GM19240 (cell line): ENCODE results near the gene FAM149A.

ENCODE experiments used
- DNase-seq: peaks from one replicate; pipeline ENCODE4 v3.0.0; 2011; ENCODE audit warnings: low spot score; ENCODE audit not compliant: insufficient read length

Gene FAM149A

GRCh38 chr4:186158021-186158813 is 53.7 kb downstream of the FAM149A start:
- DNase-seq: no peak

DNA sequence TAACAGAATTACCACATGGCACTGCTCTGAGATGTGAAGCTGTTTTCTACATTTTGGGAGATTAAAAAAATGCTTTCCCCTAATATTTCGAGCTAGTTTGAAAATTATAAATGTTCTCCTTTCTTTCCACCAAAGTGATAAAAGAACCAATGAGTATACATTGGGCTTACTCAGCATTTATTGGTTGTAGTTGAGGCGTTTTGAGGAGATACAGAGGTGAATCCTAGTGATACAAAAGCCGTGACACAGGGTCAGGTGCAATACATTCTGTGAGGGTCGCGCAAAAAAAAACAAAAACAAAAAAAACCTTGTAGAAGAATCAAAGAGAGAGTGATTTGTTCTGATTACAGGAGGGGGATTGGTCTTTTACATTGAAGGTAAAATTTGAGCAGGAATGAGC is 54.5 kb downstream of the FAM149A start:
- no peak for DNase-seq

DNA sequence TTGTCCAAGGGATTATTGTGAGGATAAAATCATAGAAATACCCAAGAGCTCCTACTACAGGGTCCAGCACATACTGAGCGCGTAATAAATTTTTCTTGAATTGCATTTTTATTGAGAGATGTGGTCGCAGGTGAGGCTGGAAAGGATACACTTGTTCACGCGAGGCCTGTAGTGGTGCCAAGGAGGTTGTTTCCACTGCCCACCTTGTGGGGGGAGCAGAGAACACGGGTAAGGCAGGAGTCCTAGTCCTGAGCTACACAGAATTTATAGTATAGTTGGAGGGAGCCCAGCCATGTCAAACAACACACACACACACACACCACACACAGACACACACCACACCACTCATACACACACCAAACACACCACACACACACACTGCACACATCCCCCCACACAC is 55.1 kb downstream of the FAM149A start:
- no peak for DNase-seq

DNA sequence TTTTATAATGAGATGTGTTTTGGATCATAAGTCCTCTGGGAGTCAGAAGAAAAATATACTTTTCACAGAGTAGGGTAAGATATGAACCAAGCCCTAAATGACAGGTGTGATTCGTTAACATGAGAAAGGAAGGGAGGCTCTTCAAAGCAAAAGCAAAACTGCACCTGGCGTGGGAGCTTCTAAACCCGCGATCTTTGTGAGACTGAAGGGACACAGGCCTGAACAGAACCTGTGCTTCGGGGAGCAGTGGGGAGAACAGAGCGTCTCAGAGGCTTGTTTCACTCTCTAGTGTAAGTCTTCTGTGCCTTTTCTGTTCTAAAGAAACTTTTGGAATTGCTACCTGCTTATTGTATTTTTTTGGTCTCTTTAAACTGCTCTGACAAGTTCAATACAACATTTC is 56.6 kb downstream of the FAM149A start:
- peak; percentile 85 for DNase-seq

DNA sequence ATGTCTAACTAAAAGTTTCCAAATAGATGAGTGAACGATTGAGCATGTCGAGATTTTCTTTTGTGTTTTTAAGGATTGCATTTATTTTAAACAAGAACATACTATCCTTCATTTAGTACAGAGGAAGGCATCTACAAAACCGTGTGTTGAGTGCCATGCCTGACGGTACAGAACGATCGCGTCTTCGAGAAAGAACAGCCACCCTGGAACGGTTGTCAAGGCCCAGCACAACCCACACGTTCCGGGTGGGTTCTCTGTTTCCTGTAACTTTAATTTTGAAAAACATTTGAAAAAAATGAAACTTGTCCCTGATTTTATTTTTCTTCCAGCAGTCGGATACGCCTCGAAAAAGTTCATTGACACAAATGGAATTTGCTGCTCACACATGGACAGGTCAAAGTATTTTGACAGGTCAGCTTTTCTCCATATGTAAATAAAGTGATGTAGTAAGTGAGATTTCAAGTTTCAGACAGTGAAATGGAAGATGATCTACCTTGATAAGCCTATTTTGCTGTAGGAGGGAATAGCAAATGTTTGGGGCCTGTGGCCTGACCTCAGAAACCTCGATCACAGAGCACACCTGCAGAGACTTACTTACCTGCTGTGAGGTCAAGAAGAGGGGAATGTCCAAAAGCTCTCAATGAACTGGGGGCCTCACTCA is 62.5 kb downstream of the FAM149A start:
- DNase-seq: no peak

DNA sequence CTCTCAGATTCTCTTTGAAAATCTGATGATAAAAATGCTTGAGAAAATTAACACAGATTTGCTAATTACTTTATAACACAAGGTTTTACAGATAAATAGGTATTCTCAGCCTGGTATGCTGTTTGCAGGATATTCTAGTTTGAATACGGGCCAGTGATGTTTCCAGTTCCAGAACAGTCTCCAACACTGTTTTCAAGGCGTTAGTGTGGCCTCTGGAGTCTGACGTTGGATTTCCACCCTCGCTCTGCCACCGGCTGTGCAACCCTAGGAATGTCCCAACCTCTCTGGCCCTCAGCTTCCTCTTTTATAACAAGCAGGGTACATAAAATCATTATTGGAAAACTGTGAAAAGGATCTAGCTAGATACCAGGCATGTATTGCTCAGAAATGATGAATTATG is 63.1 kb downstream of the FAM149A start:
- DNase-seq: no peak

GRCh38 chr4:186168750-186169149 is 64.2 kb downstream of the FAM149A start:
- DNase-seq: no peak

DNA sequence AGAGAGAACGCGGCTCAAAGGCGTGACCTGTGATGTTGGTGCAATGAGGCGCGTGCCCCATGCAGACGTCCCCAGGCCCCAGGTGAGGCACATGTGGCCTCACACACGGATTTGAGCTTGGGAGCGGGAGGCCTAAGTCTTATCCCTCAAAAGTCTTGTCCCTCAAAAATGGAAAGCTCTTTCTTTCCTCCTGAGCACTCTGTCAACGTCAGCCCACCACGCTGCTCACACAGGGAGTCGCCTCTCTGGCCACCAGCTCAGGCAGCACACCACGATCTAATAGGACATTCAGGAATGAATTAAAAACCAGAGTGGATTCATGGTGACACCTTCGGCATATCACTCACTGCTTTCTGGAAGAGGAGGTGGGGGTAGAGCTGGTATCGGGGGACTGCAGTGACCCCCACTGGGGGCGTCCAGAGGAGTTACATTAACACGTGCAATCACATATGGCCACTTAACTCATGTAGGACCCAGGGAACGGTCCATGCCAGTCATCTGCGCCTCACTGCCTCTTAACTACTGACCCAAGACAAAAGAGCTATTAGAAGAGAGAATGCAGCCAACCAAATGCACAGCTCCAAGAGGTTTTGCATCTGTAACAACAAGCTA is 64.9 kb downstream of the FAM149A start:
- DNase-seq: no peak

GRCh38 chr4:186169945-186170802 is 65.7 kb downstream of the FAM149A start:
- no peak for DNase-seq

DNA sequence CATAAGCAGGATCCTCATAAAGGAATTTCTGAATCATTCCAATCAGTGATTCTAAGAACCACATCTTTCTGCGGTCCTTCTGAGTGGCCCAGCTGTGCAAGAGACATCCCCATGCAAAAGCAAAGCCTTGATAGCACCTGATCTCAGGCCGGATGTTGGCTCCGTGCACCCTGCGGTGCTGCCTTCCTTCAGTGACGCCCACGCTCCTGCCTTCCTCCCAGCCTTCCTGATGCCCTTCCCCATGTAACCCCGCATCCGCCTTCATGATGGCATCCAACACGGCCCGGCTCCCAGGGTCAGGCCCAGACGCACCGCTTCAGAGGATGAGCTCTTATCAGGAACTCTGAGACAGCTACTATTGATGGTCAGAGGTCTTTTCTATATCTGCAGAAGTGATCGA is 66.5 kb downstream of the FAM149A start:
- DNase-seq: no peak

- DNase-seq: no peak
Measured at GRCh38 chr4:186172546-186172945, 68.0 kb downstream of the FAM149A start.

- DNase-seq: no peak
Measured at GRCh38 chr4:186188107-186188506, 83.6 kb downstream of the FAM149A start.

GRCh38 chr4:186189656-186190055 is 85.2 kb downstream of the FAM149A start:
- no peak for DNase-seq

DNA sequence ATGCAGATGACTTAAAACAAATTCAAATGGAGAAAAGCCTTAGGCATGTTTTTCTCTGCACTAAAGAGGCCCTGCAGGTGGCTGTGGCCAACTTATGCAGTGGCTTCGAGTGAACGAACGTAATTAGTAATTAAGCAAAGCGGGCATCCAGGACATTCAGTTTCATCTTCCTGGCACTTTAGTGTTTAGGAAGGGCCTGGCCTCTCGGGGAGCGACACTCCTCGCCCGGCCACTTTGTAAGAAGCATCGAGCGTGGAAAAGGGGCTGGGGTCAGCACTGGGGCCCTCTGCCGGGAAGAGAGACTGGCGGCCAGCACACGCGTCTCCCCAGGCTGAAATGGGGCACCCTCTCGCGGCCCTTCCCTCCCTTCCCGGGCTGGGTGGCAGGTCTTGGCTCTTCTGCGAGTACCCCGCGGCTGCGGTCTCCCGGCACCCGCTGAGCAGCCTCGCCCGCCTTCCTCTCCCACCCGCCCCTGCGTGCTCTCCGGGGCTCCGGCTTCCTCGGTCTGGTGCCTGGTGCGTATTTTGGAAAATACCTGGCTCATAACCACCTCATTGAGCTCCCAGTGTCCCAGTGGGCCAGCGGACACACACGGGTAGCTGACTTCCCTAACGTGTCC is 86.2 kb downstream of the FAM149A start:
- peak; percentile 12 for DNase-seq

- peak; percentile 63 for DNase-seq
Measured at GRCh38 chr4:186191200-186192065, 86.9 kb downstream of the FAM149A start, which contains the start of gene CYP4V2. CYP4V2 (plus strand) TSS chr4:186191567; CDS start chr4:186191824, 257 bp downstream.

DNA sequence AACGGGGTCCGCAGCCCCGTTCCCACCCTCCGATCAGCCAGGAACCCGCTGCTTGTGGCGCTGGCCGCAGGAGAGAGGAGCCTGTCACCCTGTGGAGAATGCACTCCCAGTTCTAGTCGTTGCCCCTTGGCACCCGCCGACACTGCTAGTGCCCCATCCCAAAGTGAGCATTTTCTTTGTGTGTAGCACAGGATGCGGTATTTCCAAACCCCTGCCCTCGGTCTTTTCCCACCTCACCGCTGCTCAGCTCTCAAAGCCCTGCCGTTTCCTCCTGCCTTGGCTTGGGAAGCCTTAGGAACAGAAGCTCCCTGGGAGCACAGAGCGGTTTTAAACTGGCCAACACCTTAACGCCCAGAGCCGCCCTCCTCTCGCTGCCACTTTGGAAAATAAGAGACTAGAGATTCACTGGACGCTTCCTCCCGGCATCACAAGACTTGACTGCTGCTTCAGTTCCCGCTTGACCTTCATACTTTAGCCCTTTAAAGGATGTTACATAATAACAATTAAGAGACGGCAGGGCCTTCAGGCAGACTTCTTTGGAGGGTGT is 87.6 kb downstream of the FAM149A start:
- peak; percentile 6 for DNase-seq

DNA sequence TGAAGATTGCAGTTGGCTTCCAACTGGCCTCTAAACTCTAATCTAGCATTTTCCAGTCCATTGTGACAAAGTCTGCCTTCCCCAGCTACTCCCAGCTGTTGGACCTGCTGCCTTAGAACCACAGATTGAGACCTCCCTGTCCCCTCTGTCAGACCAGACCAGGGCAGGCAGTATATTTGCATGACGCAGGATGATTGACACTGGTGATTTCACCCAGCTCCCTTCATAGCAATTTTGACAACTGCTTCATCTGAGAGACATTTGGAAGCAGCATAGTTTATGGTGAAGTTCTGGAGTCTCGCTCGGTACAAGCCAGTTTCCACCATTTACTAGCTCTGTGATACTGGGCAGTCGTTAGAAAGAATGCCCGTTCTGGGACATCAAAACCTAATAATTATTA is 89.3 kb downstream of the FAM149A start:
- no peak for DNase-seq

GRCh38 chr4:186196063-186196462 is 91.6 kb downstream of the FAM149A start:
- no peak for DNase-seq

DNA sequence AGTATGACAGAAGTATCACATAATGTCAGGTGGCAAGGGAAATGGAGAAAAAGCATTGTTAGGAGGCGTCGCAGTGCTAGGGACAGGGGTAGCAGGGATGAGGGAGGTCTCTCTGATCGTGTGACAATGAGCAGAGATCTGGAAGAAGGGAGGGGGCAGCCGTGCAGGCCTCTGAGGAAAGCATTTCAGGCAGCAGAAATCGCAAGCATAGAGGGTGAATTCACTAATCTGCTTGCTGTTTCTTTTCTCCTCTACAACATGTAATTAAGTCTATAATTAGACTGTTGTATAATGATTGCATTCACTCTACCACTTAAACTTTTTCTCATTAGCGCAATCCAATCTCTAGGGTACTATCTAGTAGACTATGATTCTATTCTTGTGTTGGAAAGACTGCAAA is 96.0 kb downstream of the FAM149A start:
- no peak for DNase-seq

DNA sequence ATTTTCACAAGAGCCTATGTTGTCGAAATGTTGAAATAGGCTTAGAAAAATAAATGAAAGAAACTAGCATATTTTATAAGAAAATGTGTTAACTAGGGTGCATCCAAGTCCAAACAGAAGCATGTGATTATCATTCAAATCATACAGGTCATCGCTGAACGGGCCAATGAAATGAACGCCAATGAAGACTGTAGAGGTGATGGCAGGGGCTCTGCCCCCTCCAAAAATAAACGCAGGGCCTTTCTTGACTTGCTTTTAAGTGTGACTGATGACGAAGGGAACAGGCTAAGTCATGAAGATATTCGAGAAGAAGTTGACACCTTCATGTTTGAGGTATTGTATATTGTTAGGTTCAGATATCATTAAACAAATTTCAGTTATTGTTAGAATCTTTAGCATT is 96.5 kb downstream of the FAM149A start:
- no peak for DNase-seq
